ENCODE measurements around the gene APH1A.

DNA sequence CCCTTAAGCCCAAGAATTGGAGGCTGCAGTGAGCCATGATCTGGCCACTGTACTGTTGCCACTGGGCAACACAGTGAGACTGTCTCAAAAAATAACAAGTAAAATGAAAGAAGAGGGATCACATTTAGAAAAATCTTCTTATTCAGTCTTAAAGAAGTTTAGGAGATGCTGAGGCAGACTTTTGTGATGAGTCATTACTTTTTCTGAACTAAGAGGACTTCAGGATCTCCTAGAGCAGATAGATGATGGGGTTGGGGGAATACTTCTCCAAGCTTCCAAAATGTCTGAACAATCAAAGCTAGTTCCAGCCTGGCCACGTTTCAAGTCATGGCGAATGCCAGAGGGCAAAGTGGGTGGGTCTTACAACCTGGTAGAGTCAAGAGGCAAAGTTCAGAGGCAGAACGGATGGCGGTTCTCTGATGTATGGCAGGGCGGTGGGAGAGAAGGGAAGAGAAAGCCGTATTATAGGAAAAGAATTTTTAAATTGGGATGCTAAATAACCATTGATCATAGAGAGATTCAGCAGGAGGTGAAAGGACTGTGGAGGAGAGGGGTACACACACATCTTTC is 11.4 kb upstream of the APH1A start:
- TF ChIP-seq CTCF (IDR thresholded peaks at IDR 0.05) (no peak), POLR2A (IDR thresholded peaks at IDR 0.05) (no peak)

Measured in thyroid gland (tissue), 4 donors.